GM08714 (cell line): ENCODE data around the gene SDC3.

Experiments
- H3K4me3 ChIP-seq: fragments of 200-500 bp; sonication (Bioruptor generic); 2 replicates; pipeline ENCODE4 v1.5.1; 2014; ENCODE audit warnings: mild to moderate bottlenecking, low read length, inconsistent platforms
- ZNF274 ChIP-seq: IDR thresholded peaks from 2 replicates; pipeline ENCODE4 v1.6.1; 2012; ENCODE audit warnings: mild to moderate bottlenecking, low read depth, low read length

SDC3 gene

GRCh38 chr1:30893776-30894507, 14.6 kb downstream of the SDC3 start:
- no peak overlapping the region for H3K4me3 ChIP-seq
- TF ChIP-seq ZNF274 = no peak

DNA sequence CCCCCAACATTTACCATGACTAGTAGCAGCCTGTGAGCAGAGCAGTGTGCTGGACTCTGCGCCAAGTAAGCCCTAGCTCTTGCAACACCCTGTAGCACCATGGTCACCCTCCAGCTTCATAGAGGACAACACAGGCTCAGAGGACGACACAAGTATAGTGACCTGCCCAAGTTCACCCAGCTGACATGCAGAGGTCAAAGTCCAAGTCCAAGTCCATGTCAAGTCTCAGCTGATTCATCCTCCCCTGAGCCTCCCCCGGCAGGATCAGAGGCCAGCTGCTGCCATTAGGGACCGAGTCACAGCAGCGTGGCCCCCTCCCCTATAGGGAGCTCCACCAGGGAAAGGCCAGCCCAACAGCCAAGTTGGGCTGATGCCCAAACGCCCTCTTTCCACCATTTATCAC, 15.9 kb downstream of the SDC3 start:
- no peak for TF ChIP-seq ZNF274
- no peak overlapping the region for H3K4me3 ChIP-seq

DNA sequence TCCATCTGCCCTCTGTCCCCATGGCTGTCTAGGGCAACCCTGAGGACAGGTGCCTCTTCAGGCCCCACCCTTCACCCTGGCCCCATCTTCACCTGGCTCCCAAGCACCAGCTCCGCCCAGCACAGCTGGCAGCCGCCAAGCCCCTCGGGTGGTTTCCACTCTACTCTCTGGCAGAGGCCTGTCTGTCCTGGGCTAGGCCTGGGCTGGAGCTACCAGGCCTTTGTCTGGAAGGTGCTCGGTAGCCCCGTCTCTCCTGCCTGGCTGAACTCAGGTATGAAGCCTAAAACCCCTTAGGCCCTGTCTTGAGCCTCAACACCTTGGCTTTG, 17.4 kb downstream of the SDC3 start:
- TF ChIP-seq ZNF274 = no peak
- no peak overlapping the region for H3K4me3 ChIP-seq

- no peak overlapping the region for H3K4me3 ChIP-seq
- TF ChIP-seq ZNF274 = no peak
Observed at GRCh38 chr1:30890502-30891226, 17.9 kb downstream of the SDC3 start.

DNA sequence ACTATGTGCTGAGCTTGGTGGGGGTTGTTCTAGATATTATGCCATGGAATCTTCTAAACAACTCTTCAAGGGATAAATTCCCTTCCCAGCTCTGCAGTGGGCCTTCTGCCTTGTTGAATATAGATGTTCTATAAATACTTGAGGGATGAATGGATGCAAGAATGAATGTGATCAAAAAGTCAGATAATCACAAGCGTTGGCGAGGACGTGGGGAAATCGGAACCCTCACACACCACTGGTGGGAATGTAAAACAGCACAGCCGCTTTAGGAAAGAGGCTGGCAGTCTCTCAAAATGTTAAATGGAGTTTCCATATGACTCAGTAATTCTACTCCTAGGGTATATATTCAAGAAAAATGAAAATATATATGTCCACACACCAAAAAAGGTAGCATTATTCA, 19.0 kb downstream of the SDC3 start:
- no peak for TF ChIP-seq ZNF274
- no peak overlapping the region for H3K4me3 ChIP-seq

DNA sequence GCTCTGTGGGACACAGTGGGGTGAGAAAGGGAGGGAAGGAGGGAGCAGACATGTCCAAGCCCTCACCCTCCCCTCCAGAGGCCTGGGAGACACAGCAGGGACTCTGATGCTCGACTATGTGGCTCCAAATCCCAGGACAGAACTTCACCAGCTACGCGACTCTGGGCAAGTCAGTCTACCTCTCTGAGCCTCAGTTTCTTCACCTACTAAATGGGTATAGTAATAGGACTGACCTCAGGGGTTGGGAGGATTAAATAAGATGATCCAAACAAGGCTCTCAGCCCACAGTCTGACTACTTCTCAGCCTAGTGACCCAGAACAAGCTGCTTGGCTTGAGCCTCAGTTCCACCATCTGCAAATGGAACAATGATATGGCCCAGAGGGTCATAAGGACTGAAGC, 19.6 kb downstream of the SDC3 start:
- TF ChIP-seq ZNF274 = no peak
- no peak overlapping the region for H3K4me3 ChIP-seq

DNA sequence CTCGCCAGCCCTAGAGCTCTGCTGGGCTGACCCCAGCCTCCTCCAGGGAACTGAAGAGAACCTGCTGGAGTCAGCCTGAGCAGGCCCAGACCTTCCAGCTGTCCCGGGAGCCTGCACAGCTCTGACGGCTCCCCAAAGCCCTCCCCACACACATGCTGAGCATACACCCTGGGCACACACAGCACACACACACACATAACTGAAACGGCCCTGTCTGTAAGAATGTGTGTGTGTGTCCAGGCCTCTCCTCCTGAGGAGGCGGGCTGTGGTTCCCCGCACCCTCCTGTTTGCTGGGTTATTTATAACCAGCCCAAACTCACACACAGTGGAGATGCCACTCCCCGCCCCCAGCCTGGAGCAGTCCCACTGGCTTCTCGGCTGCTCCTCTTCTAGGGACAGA, 20.2 kb downstream of the SDC3 start:
- no peak for TF ChIP-seq ZNF274
- H3K4me3 ChIP-seq = no peak overlapping the region

DNA sequence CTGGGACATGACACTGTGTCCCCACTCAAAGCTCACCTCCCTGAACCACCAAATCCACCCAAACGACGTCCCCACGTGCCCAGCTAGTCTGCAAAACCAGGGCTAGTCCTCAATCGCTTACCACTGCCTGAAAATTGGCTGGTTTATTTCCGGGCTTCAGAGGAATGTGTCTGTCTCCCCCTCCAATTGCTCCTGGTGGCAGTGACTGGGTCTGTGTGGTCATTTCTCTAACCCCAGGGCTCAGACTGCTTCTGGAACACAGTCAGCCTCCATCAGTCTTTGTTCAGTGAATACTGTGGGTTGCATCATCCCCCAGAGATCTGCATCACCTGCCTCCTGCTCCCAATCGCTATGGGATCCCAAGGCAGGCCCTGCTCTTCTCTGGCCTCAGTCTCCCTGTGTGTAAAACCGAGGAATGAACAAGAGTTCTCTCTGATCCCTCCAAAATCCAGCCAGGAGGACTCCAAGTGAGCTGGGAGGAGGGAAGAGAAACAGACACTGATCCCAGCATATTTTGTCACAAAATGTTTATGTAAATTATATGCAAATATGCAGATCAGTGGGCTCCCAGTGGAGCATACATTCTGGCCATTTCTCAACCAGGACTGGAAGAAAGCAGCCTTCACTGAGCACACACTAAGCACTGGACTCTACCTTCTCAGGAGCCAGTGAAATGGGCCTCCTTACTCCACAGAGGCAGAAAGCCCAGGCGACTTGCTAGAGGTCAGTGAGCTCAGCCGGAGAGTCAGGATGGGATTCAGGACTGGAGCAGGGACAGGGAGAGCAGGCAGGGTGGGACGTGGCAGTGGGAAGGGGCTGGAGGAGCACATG, 20.9 kb downstream of the SDC3 start:
- TF ChIP-seq ZNF274 = no peak
- no peak overlapping the region for H3K4me3 ChIP-seq

DNA sequence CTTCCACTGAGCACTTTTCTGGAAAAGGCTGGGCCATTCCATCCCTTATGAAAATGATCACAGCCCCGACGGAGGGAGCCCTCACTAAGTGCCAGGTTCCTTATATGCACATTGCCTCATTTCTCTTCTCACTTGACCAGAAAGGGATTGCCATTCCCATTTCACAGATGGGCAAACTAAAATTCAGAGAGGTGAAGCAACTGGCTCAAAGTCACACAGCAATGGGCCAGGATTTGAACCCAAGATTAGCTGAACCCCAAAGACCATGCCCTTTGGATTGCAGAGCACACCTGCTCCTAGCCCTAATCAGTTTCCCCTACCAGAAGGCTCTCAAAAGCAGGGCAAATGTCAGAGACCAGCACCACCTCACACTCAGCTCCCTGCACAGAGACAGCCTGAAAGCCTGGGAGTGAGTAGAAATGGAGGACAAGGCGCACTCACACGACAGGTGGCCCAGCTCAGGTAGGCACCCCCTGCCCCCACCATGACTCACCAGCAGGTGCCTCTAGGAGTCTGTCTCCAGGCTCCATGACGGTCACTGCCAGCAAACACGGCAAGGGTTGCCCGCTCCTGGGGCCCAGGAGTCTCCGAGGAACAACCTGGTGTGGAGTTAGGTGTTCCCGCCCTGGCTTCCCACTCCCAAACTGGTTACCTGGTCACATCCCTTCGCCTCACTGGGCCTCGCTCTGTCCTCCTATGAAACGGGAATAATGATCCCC, 21.7 kb downstream of the SDC3 start:
- no peak overlapping the region for H3K4me3 ChIP-seq
- no peak for TF ChIP-seq ZNF274

GRCh38 chr1:30885570-30886522, 22.7 kb downstream of the SDC3 start:
- H3K4me3 ChIP-seq = no peak overlapping the region
- no peak for TF ChIP-seq ZNF274

DNA sequence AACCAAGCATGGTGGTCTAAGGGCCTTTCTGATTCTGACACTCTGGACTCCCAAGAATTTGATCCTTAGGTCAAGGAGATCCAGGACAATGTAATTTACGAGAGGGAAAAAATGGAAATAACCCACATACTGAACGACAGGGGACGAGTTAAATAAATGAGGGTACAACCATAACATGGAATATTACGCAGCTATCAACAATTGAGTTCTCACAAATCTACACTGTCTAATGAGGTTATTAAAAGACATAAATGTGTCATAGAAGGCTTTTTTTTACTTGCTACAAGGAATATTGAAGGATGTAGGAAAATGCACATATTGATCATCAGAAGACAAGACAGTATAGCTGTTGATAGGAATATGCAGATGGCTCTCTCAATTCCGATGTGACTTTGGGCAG, 23.8 kb downstream of the SDC3 start:
- no peak overlapping the region for H3K4me3 ChIP-seq
- no peak for TF ChIP-seq ZNF274

DNA sequence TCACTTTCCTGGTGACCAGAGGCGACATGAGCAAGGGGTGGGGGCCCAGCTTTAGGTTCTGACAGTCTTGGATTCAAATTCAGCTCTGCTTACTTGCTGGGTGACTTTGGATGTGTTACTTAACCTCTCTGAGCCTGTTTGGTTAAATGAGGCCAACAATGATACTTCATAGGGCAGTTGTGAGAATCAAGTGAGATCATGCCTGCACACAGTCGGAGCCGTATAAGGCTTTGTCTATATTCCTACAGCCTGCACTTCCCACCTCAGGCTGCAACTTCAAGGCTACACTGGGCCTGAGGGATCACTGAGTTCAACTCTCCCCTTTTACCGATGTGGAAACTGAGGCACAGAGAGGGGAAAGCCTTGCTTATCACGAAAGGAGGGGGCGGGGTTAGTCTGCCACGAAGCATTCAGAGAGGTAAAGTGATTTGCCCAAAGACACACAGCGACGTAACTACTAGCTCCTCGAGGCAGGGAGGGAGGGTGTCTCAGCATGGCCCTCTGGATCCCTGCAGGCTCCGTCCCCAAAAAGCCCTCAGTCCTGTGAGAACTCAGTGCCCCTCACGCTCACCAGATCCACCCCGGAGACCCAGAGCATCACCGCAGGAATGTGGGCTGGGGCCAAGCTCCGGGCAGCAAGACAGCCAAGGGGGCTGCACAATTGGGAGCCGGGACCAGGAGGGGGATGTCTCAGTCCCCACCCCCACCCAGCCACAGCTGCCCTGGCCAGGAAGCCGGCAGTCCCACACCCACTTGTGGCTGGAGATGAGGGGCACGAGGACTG, 25.0 kb downstream of the SDC3 start:
- H3K4me3 ChIP-seq = no peak overlapping the region
- no peak for TF ChIP-seq ZNF274
